ENCODE data around the gene BICDL1. TPM values are rescaled to one million over a fixed set of nuclear protein-coding genes. Genes with fewer than 3 reads are reported as not detected.

BICDL1 gene
- total RNA-seq, 1 donor from 2014 or later, result 130 TPM

DNA sequence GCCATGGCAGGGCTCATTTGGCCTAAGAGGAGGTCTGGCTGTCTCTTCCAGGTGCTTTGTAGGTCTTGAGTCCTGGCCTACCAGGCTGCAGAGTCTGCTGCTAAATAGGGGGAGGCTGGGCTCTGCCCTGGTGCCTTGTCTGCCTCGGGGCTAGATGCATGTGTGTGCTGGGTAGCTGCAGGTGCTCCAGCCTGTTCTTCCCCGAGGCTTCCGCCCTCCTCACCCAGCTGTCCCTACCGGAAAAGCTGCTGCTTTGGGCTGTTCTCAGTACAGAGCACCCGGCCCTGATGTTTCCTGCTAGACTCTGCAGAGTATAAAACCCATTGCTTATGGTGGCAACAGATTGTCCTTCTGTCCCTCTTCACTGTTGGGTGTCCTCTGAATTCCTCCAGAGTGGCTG lies 89.8 kb downstream of the BICDL1 start:
- no peak for DNase-seq (ENCODE audit: low spot score)
- intact Hi-C loops (cut with micrococcal nuclease), result no loop called here
- H3K27ac Mint-ChIP-seq, result peak overlapping the region; percentile 46
- H3K9me3 Mint-ChIP-seq, result no peaks in the 10 kb centered on the region
- H3K27me3 Mint-ChIP-seq (ENCODE audit: low read depth), result no peaks in the 10 kb centered on the region
- H3K36me3 Mint-ChIP-seq (ENCODE audit: low read depth), result peaks cover 81% of the 10 kb centered on the region
- peaks cover 20% of the 10 kb centered on the region for H3K4me1 Mint-ChIP-seq (ENCODE audit: low read depth)
- H3K4me3 Mint-ChIP-seq (ENCODE audit: low read depth), result no peak overlapping the region

DNA sequence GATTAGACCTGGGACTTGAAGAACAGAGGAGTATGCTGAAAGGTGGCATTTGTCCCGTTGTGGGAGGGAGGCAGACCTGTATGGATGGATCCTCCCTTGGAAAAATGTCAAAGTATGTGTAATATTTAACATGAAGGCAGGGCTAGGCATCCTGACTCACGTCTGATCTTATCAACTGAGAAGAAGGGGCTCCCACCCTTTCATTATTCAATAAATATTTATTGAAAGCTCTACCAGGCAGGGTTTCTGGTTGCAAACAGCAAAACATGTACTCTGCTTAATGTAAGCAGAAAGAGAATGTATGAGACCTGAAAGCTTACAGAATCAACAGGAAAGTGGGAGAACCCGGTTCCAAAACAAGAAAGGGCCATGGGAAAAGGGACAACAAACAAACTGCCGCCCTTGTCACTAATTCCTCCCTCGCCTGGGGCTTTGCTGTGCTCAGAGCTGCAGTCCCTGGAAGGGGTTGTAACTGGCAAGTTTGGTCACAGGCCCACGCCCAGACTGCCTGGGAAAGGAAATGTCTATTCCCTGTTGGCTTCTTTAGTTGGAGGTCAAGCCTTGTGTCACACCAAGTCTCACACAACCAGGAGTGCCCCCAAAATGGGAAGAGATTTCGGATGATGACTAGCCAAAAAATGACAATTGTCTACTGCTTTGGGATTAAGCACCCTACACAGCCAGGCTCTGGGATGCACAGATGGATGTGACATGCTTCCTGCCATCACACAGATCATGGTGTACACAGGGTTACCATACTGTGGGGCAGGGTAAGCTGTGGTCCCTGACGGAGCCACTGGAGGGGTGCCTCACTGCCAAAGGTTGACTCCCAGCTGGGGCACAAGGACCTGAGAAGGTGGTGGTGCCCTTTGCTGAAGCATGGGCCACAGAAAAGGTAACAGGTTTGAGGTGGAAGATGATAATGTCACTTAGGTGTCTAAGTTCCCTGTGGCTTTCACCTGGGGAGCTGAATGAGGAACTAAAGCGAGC lies 90.7 kb downstream of the BICDL1 start:
- Mint-ChIP-seq H3K27ac (peak overlapping the region; percentile 46), H3K4me3 (ENCODE audit: low read depth) (no peak overlapping the region), H3K9me3 (no peaks in the 10 kb centered on the region), H3K36me3 (ENCODE audit: low read depth) (peaks cover 81% of the 10 kb centered on the region), H3K4me1 (ENCODE audit: low read depth) (peaks cover 20% of the 10 kb centered on the region), H3K27me3 (ENCODE audit: low read depth) (no peaks in the 10 kb centered on the region)
- no peak for DNase-seq (ENCODE audit: low spot score)
- intact Hi-C loops (cut with micrococcal nuclease), result no loop called here

DNA sequence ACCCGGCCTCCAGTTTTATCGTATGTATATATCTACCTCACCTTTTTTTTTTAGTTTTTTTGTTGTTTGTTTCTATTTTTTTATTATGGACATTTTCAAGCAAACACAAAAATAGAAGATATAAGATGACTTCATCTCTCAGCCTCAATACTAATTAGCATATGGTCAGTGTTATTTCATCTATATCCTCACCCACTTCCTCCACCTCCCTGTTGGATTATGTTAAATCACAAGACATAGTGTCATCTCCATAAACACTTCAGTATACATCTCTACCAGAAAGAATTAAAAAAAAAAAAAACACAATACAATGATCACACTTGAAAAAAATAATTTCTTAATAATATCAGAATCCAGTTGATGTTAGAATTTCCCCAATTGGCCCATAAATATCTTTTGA lies 92.6 kb downstream of the BICDL1 start:
- intact Hi-C loops (cut with micrococcal nuclease), result no loop called here
- Mint-ChIP-seq H3K9me3 (no peaks in the 10 kb centered on the region), H3K36me3 (ENCODE audit: low read depth) (peaks cover 81% of the 10 kb centered on the region), H3K4me1 (ENCODE audit: low read depth) (peaks cover 30% of the 10 kb centered on the region), H3K27me3 (ENCODE audit: low read depth) (no peaks in the 10 kb centered on the region), H3K27ac (no peak overlapping the region), H3K4me3 (ENCODE audit: low read depth) (no peak overlapping the region)
- no peak for DNase-seq (ENCODE audit: low spot score)

DNA sequence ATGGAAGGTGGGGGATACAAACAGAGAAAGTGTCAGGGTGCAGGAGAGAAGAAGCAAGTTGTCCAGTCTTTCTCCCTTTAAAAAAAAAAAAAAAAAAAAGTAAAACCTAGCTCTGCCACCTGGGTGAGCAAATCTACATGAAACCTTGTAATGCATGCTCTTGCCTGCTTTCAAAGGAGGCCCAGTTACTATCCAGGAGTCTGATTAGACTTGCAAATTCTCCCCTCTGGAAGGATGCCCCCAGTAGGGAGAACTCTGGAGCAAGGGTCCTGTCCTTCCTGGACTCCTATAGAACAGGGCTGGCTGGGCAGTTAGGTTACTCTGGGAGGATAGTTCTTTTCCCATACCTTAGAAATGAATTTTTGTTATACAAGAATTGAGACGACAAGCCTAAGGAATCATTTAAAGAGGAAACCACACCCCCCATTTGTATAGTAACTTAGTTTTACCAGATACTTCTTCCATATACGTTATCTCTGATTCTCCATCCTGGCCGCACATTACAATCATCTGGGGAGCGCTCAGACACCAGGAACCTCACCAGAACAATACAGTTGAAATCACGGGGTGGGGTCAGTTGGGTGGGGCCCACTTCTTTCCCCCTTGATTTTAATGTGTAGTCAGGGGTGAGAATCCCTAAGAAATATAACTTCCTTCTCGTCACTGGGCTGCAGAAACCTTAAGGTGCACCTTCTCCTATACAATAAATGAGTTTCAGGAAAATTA lies 97.0 kb downstream of the BICDL1 start:
- Mint-ChIP-seq H3K27me3 (ENCODE audit: low read depth) (no peaks in the 10 kb centered on the region), H3K27ac (peak overlapping the region; percentile 88), H3K4me3 (ENCODE audit: low read depth) (peak overlapping the region; percentile 74), H3K36me3 (ENCODE audit: low read depth) (peaks cover 78% of the 10 kb centered on the region), H3K4me1 (ENCODE audit: low read depth) (peaks cover 32% of the 10 kb centered on the region), H3K9me3 (no peaks in the 10 kb centered on the region)
- DNase-seq (ENCODE audit: low spot score), result no peak
- intact Hi-C loops (cut with micrococcal nuclease), result loop anchor here (2.0 kb wide), 3 partner anchors 105 to 147 kb away; partner anchors contain the start of gene GCN1

DNA sequence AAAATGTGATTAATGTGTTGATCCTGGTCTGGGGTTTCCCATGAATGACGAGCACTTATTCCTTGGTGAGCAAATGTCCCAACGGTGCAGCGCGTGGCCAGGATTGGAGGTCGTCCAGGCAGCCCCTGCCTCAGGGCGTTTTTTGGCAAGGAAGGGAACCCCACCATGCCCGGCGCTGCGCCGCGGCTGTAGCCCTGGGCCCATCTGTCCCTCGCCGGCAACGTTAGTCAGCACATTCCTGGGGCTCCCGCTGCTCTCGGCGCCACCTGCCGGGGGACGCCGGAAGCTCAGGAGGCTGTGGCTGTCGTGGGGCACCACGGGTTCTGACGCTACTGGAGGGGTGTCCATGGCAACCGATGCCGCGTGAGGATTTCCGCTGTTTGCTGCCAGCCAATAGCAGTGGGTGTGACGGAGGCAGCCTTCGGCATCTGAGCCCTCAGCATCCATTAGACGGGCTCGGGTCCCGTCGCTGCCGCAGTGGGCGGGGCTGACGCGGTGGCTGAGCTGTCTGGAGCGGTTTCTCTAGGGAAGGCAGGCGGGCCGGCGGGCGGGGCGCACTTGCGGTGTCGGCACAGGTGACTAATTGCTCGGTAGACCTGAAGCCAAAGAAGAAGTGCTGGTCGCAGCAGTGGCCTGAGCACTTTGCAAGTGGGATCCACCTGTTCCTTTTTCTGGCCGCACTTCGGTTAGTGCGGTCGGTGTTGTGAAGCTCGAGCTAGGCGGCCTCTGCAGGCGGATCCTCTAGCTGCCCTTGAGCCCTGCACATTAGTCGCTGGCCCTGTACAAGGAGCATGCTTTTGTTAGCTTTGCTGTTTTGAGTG lies 98.0 kb downstream of the BICDL1 start:
- no peaks in the 10 kb centered on the region for H3K27me3 Mint-ChIP-seq (ENCODE audit: low read depth)
- H3K4me3 Mint-ChIP-seq (ENCODE audit: low read depth), result peak overlapping the region; percentile 74
- peaks cover 77% of the 10 kb centered on the region for H3K36me3 Mint-ChIP-seq (ENCODE audit: low read depth)
- H3K9me3 Mint-ChIP-seq, result no peaks in the 10 kb centered on the region
- intact Hi-C loops (cut with micrococcal nuclease), result loop anchor here (1.0 to 2.0 kb wide), 6 partner anchors 32 to 148 kb away; partner anchors contain the start of gene GCN1
- H3K27ac Mint-ChIP-seq, result peak overlapping the region; percentile 88
- DNase-seq (ENCODE audit: low spot score), result peak; percentile 100
- H3K4me1 Mint-ChIP-seq (ENCODE audit: low read depth), result peaks cover 28% of the 10 kb centered on the region

DNA sequence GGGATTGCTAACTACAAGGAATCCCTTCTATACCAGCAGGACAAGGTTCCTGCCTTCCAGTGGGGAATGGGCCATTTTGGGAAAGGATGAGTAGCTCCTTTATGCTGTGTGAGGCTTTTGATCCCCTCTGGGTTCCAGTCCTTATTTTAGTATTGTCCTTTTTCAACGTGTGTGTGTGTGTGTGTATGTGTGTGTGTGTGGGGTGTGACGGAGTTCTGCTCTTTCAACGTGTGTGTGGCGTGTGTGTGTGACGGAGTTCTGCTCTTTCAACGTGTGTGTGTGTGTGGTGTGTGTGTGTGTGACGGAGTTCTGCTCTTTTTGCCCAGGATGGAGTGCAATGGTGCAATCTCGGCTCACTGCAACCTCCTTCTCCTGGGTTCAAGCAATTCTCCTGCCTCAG lies 100.1 kb downstream of the BICDL1 start:
- no peaks in the 10 kb centered on the region for H3K9me3 Mint-ChIP-seq
- peak overlapping the region; percentile 18 for H3K27ac Mint-ChIP-seq
- intact Hi-C loops (cut with micrococcal nuclease), result no loop called here
- H3K27me3 Mint-ChIP-seq (ENCODE audit: low read depth), result no peaks in the 10 kb centered on the region
- no peak overlapping the region for H3K4me3 Mint-ChIP-seq (ENCODE audit: low read depth)
- peaks cover 28% of the 10 kb centered on the region for H3K4me1 Mint-ChIP-seq (ENCODE audit: low read depth)
- no peak for DNase-seq (ENCODE audit: low spot score)
- H3K36me3 Mint-ChIP-seq (ENCODE audit: low read depth), result peaks cover 71% of the 10 kb centered on the region

DNA sequence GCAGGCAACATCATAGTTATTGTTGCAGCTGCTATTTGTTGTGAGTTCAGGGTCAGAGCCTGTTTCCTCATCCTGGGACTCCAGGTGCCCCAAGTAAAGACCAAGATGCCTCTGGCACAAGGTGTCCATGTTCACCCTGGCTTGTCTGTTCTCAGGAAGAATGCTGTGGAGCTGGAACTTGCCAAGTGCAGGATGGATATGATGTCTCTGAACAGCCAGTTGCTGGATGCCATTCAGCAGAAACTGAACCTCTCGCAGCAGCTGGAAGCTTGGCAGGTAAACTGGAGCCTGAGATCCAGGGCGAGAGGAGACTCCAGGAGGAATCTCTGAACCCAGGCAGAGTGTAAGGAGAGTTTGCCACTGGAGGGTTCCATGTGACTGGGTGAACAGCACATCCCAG lies 100.8 kb downstream of the BICDL1 start:
- intact Hi-C loops (cut with micrococcal nuclease), result no loop called here
- H3K36me3 Mint-ChIP-seq (ENCODE audit: low read depth), result peaks cover 69% of the 10 kb centered on the region
- no peak overlapping the region for H3K27ac Mint-ChIP-seq

DNA sequence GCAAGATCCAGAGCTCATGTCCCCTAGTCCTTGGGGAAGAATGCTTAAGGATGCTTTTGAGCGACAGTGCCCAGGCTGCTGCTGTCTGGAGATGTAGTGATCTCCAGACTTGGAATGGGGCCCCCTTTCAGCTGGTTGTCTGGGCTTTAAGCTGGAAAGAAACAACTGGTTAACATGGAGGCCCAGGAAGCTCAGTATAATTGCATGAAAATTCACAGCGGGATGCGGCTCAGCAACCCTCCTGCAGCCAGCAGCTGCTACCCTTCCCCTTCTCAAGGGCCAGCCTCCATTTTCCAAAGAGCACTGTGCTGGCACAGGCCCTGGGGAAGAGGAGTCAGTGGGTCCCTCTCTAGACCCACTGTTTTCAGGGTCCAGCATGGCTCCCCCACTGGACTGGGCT lies 101.2 kb downstream of the BICDL1 start:
- Mint-ChIP-seq H3K27ac (no peak overlapping the region), H3K27me3 (ENCODE audit: low read depth) (no peaks in the 10 kb centered on the region), H3K9me3 (no peaks in the 10 kb centered on the region), H3K4me3 (ENCODE audit: low read depth) (no peak overlapping the region), H3K36me3 (ENCODE audit: low read depth) (peaks cover 65% of the 10 kb centered on the region), H3K4me1 (ENCODE audit: low read depth) (peaks cover 17% of the 10 kb centered on the region)
- intact Hi-C loops (cut with micrococcal nuclease), result no loop called here
- DNase-seq (ENCODE audit: low spot score), result no peak

More for the DNA sequence above, 100.8 kb downstream of the BICDL1 start:
- no peaks in the 10 kb centered on the region for H3K27me3 Mint-ChIP-seq (ENCODE audit: low read depth)
- no peaks in the 10 kb centered on the region for H3K9me3 Mint-ChIP-seq
- H3K4me1 Mint-ChIP-seq (ENCODE audit: low read depth), result peaks cover 22% of the 10 kb centered on the region
- no peak overlapping the region for H3K4me3 Mint-ChIP-seq (ENCODE audit: low read depth)
- no peak for DNase-seq (ENCODE audit: low spot score)

DNA sequence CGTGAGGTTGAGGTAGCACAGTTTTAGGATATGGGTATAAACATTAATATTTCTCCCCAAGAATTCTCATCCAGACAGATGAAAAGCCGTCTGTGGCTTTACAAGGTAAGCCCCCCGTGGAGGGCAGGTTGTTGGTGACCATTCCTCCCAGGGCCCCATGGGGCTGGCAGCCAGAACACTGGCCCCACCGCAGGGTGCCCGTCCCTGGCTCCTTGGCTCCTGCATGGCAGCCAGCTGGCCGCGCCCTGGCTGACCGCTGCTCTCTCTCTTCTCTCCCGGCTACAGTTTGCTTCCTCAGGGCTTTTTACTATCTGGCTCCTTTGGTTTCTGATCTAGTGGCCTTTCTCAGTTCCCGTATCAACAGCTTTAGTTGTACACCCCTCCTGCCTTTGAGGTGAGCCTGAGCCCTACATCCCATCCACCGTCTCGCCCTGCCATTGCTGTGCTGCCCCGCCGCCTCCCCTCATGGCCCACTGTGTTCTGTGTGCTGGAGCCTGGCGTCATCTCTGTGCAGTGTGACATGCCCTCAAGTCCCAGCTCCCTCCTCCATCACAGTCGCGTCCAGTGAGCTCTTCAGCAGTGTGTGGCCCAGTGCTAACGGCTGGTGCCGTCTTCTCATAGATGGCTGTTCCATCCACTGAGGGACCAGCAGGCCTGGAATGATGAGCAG lies 101.7 kb downstream of the BICDL1 start:
- Mint-ChIP-seq H3K4me1 (ENCODE audit: low read depth) (peaks cover 13% of the 10 kb centered on the region), H3K36me3 (ENCODE audit: low read depth) (peaks cover 60% of the 10 kb centered on the region), H3K27ac (no peak overlapping the region), H3K27me3 (ENCODE audit: low read depth) (no peaks in the 10 kb centered on the region), H3K4me3 (ENCODE audit: low read depth) (no peak overlapping the region), H3K9me3 (no peaks in the 10 kb centered on the region)
- intact Hi-C loops (cut with micrococcal nuclease), result no loop called here
- no peak for DNase-seq (ENCODE audit: low spot score)

DNA sequence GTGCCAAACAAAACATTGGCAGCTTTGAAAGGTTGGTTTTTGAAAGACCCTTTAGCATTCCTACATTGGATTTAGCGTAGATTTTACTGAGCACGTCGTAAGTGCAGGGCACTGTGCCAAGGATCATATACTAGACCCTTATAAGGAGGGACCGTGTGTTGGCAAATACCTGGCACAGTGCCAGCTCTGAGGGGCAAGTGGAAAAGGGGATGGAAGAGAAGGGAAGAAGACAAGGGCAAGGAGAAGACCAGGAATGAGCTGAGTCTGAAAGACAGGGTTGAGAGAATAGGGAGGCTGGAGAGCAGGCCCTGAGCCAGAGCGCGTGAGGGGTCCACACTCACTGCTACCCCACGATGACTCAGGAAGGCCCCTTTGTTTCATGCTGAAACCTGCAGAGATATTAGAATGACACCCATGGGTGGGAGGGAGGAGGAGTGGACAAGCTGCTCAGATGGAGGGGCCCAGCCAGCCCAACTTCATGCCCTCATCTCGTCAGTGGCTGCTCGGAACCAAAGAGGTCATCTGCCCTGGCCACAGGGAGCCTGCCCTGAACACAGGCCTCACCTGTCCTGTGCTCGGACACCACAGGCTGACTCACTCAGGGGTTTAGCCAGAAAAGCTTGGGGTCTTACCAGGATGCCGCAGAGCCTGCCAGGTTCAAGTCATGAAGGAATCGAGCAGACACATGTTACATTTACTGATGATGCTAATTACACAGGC lies 102.5 kb downstream of the BICDL1 start:
- no peaks in the 10 kb centered on the region for H3K27me3 Mint-ChIP-seq (ENCODE audit: low read depth)
- no peak overlapping the region for H3K27ac Mint-ChIP-seq
- peaks cover 58% of the 10 kb centered on the region for H3K36me3 Mint-ChIP-seq (ENCODE audit: low read depth)
- H3K4me1 Mint-ChIP-seq (ENCODE audit: low read depth), result peaks cover 9% of the 10 kb centered on the region
- H3K9me3 Mint-ChIP-seq, result no peaks in the 10 kb centered on the region
- no peak for DNase-seq (ENCODE audit: low spot score)
- H3K4me3 Mint-ChIP-seq (ENCODE audit: low read depth), result no peak overlapping the region
- intact Hi-C loops (cut with micrococcal nuclease), result no loop called here

DNA sequence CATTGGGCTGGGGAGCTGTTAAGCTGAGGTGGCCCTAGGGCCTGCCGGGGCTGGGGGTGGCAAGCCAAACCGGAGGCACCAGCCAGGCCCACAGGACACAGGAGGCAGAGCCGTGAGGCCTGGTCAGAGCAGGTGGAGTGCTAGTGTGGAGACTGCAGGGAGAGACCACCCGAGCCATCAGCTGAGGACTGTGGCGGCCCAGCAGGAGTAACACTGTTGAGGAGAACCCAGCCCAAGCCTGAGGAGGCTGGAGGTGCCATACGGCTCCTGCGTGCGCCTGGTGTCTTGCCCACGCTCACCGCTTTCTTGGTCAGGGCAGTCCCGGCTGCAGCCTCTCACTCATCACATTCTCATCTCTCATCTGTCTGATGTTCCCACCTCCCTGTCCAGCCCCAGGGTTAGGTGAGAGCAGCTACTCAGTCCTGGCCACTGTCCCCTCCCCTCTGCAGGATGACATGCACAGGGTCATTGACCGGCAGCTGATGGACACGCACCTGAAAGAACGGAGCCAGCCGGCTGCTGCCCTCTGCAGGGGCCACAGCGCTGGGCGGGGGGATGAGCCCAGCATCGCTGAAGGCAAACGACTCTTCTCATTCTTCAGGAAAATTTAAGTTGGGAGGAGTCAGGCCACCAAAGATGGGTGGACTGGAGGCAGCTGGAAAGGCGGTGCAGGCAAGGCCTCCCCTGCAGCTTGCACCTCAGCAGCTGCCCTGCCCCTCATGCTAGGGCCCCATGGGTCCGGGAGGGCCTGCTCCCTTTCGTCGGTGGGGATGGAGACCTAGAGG lies 103.7 kb downstream of the BICDL1 start:
- intact Hi-C loops (cut with micrococcal nuclease), result no loop called here
- DNase-seq (ENCODE audit: low spot score), result no peak
- peaks cover 58% of the 10 kb centered on the region for H3K36me3 Mint-ChIP-seq (ENCODE audit: low read depth)
- no peaks in the 10 kb centered on the region for H3K27me3 Mint-ChIP-seq (ENCODE audit: low read depth)
- no peaks in the 10 kb centered on the region for H3K4me1 Mint-ChIP-seq (ENCODE audit: low read depth)
- H3K9me3 Mint-ChIP-seq, result no peaks in the 10 kb centered on the region
- H3K27ac Mint-ChIP-seq, result no peak overlapping the region
- no peak overlapping the region for H3K4me3 Mint-ChIP-seq (ENCODE audit: low read depth)

All from activated T-helper 2 cell treated with anti-CD3 and anti-CD28 coated beads, Interferon-gamma antibody, Interleukin-2, Interleukin-4, amounts not matched to agents 10 μg/mL and 5 μg/mL and 100 μg/mL, durations not matched to agents 14 hours and 24 hours and 36 hours (primary cell).